Osteoblast (primary cell): Measurements from ENCODE around the gene KRTAP20-4. TPM values are rescaled to one million over a fixed set of nuclear protein-coding genes. Genes with fewer than 3 reads are reported as not detected.

ENCODE experiments used
- DNase-seq: peaks from one replicate; pipeline ENCODE4 v3.0.0; 2011; ENCODE audit warnings: low spot score, mixed read lengths; ENCODE audit not compliant: insufficient read length; ENCODE audit errors: missing footprints
- H2AFZ ChIP-seq: 2 replicates; pipeline ENCODE4 v1.6.0; 2011; ENCODE audit warnings: mild to moderate bottlenecking, low read length
- H3K27ac ChIP-seq: 2 replicates; pipeline ENCODE4 v1.5.1; 2011; ENCODE audit warnings: mild to moderate bottlenecking, low read depth, low read length, moderate library complexity
- H3K27me3 ChIP-seq: 2 replicates; pipeline ENCODE4 v1.6.0; 2012; ENCODE audit warnings: mild to moderate bottlenecking, control low read depth, inconsistent platforms, low read length, moderate library complexity; ENCODE audit not compliant: insufficient read depth
- H3K36me3 ChIP-seq: 2 replicates; pipeline ENCODE4 v1.5.1; 2011; ENCODE audit warnings: mild to moderate bottlenecking, low read length, control low read depth, moderate library complexity; ENCODE audit not compliant: insufficient read depth
- H3K4me1 ChIP-seq: 2 replicates; pipeline ENCODE4 v1.5.1; 2011; ENCODE audit warnings: mild to moderate bottlenecking, low read length, control low read depth, moderate library complexity; ENCODE audit not compliant: insufficient read depth
- H3K4me2 ChIP-seq: 2 replicates; pipeline ENCODE4 v1.6.0; 2011; ENCODE audit warnings: mild to moderate bottlenecking, low read length; ENCODE audit not compliant: insufficient read depth
- H3K4me3 ChIP-seq: fragments of 200-600 bp; sonication (generic); 3 replicates; pipeline ENCODE4 v1.5.1; 2012; ENCODE audit warnings: mild to moderate bottlenecking, low read length, inconsistent platforms; ENCODE audit not compliant: insufficient read depth
- H3K79me2 ChIP-seq: 2 replicates; pipeline ENCODE4 v1.6.0; 2012; ENCODE audit warnings: mild to moderate bottlenecking, low read length, control low read depth, inconsistent platforms; ENCODE audit not compliant: insufficient read depth
- H3K9me3 ChIP-seq: 2 replicates; pipeline ENCODE4 v1.5.1; 2011; ENCODE audit warnings: low read depth, low read length, control low read depth
- H4K20me1 ChIP-seq: 2 replicates; pipeline ENCODE4 v1.6.0; 2012; ENCODE audit warnings: mild to moderate bottlenecking, low read length, control low read depth; ENCODE audit not compliant: insufficient read depth
- CTCF ChIP-seq: IDR thresholded peaks from 2 replicates; pipeline ENCODE4 v1.5.1; 2011; ENCODE audit warnings: mild to moderate bottlenecking, low read depth, low read length, moderate library complexity; ENCODE audit errors: extremely low read depth
- small RNA-seq: library from RNA; depleted of rRNA; stranded (forward); fragments of <200 nt; gene quantifications from one replicate; pipeline ENCODE3, GENCODE V24; 2012
- total RNA-seq: library from RNA; depleted of rRNA; stranded (reverse); fragments of >200 nt; gene quantifications from 2 replicates; pipeline ENCODE4 v1.2.3, GENCODE V29; 2012

Gene KRTAP20-4
- total RNA-seq, 1 donor = not detected

- Histone ChIP-seq H3K9me3 (no peaks in the 10 kb centered on the region), H3K36me3 (no peaks in the 10 kb centered on the region), H3K79me2 (no peaks in the 10 kb centered on the region)
Observed at GRCh38 chr21:30652891-30653290, 32.5 kb downstream of the KRTAP20-4 start.

GRCh38 chr21:30668776-30669175 lies 48.3 kb downstream of the KRTAP20-4 start:
- Histone ChIP-seq H3K9me3 (no peaks in the 10 kb centered on the region), H3K4me2 (no peak overlapping the region)
- no peak for TF ChIP-seq CTCF

More at GRCh38 chr21:30652891-30653290, 32.5 kb downstream of the KRTAP20-4 start:
- no peak for DNase-seq
- no peaks in the 10 kb centered on the region for H3K4me1 ChIP-seq
- no peak for TF ChIP-seq CTCF
- H3K27me3 ChIP-seq = no peaks in the 10 kb centered on the region
- no peaks in the 10 kb centered on the region for H4K20me1 ChIP-seq
- H3K4me3 ChIP-seq = no peak overlapping the region
- H2AFZ ChIP-seq = no peak overlapping the region
- H3K27ac ChIP-seq = no peak overlapping the region
- no peak overlapping the region for H3K4me2 ChIP-seq

More at GRCh38 chr21:30668776-30669175, 48.3 kb downstream of the KRTAP20-4 start:
- Histone ChIP-seq H3K27ac (no peak overlapping the region), H3K4me1 (no peaks in the 10 kb centered on the region), H4K20me1 (no peaks in the 10 kb centered on the region), H3K27me3 (no peaks in the 10 kb centered on the region), H2AFZ (no peak overlapping the region), H3K36me3 (no peaks in the 10 kb centered on the region), H3K4me3 (no peak overlapping the region), H3K79me2 (no peaks in the 10 kb centered on the region)
- DNase-seq = no peak

Small RNAs within 50 kb of the gene (small RNA-seq; reads per million reads assigned to genes)
- gene KRTAP20-1 = not detected
- gene KRTAP20-3 = not detected
- not detected for gene KRTAP20-4
- gene KRTAP22-1 = not detected
- not detected for gene KRTAP22-2

Other genes with a start within 250 kb of the KRTAP20-4 start
- not detected in 2 replicates for gene KRTAP13-2, start 248.4 kb upstream of the KRTAP20-4 start, total RNA-seq
- not detected in 2 replicates for gene KRTAP13-1, start 224.6 kb upstream of the KRTAP20-4 start, total RNA-seq
- gene KRTAP13-3, start 194.7 kb upstream of the KRTAP20-4 start, total RNA-seq = not detected in 2 replicates
- gene KRTAP13-4, start 190.4 kb upstream of the KRTAP20-4 start, total RNA-seq = not detected in 2 replicates
- gene KRTAP15-1, start 180.4 kb upstream of the KRTAP20-4 start, total RNA-seq = not detected in 2 replicates
- not detected in 2 replicates for gene KRTAP19-1, start 140.3 kb upstream of the KRTAP20-4 start, total RNA-seq
- gene KRTAP19-2, start 133.2 kb upstream of the KRTAP20-4 start, total RNA-seq = not detected in 2 replicates
- not detected in 2 replicates for gene KRTAP19-3, start 128.6 kb upstream of the KRTAP20-4 start, total RNA-seq
- not detected in 2 replicates for gene KRTAP19-4, start 123.5 kb upstream of the KRTAP20-4 start, total RNA-seq
- gene KRTAP19-5, start 118.5 kb upstream of the KRTAP20-4 start, total RNA-seq = not detected in 2 replicates
- gene KRTAP19-6, start 78.8 kb upstream of the KRTAP20-4 start, total RNA-seq = not detected in 2 replicates
- gene KRTAP19-7, start 59.3 kb upstream of the KRTAP20-4 start, total RNA-seq = not detected in 2 replicates
- not detected in 2 replicates for gene KRTAP22-2, start 30.2 kb upstream of the KRTAP20-4 start, total RNA-seq
- not detected in 2 replicates for gene KRTAP6-3, start 28.2 kb upstream of the KRTAP20-4 start, total RNA-seq
- not detected in 2 replicates for gene KRTAP6-2, start 21.7 kb upstream of the KRTAP20-4 start, total RNA-seq
- gene KRTAP22-1, start 19.5 kb upstream of the KRTAP20-4 start, total RNA-seq = not detected in 2 replicates
- not detected in 2 replicates for gene KRTAP6-1, start 6.7 kb upstream of the KRTAP20-4 start, total RNA-seq
- not detected in 2 replicates for gene KRTAP20-1, start 4.2 kb upstream of the KRTAP20-4 start, total RNA-seq
- not detected in 2 replicates for gene KRTAP20-2, start 14.6 kb downstream of the KRTAP20-4 start, total RNA-seq
- not detected in 2 replicates for gene KRTAP20-3, start 22.2 kb downstream of the KRTAP20-4 start, total RNA-seq
- not detected in 2 replicates for gene KRTAP21-3, start 98.2 kb downstream of the KRTAP20-4 start, total RNA-seq
- gene KRTAP21-2, start 126.6 kb downstream of the KRTAP20-4 start, total RNA-seq = not detected in 2 replicates
- not detected in 2 replicates for gene KRTAP21-1, start 134.8 kb downstream of the KRTAP20-4 start, total RNA-seq
- not detected in 2 replicates for gene KRTAP8-1, start 192.6 kb downstream of the KRTAP20-4 start, total RNA-seq
- gene KRTAP7-1, start 209.1 kb downstream of the KRTAP20-4 start, total RNA-seq = not detected in 2 replicates